GM21390 (cell line): ENCODE measurements around the gene SLC25A4.
A peak's percentile ranks its signal among the peaks of the same experiment; 100 is the strongest.
"Not testable (repeated sequence)": the region's sequence is repeated elsewhere in the genome, so short reads cannot be mapped to it uniquely, and the experiment has no call there.

Source experiments
- ATAC-seq: cut with Tn5 transposase; IDR thresholded peaks from one replicate; pipeline ENCODE4 v1.9.1; 2021; ENCODE audit not compliant: unreplicated experiment

SLC25A4 gene

GRCh38 chr4:185171373-185172071 lies 28.5 kb downstream of the SLC25A4 start:
- peak; percentile 96 for ATAC-seq

- no peak for ATAC-seq
Observed at GRCh38 chr4:185179488-185179887, 36.4 kb downstream of the SLC25A4 start.

DNA sequence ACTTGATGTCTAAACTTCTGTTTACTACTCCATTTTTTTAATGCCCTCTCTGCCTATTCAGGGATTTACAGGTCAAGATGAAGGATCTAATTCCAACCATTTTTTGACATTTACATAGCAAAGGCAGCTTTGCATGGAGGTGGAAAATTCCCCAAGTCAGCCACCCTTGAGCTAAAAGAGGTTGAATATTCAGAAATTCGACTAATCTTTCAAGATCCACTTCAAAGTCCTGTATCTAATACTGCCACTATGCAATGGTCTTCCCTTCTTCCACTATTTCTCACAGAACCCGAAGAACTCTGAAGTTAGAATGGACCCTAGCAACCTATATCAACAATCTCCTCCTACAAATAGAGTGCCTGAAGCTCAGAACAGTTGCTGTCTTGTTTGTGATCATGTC lies 39.2 kb downstream of the SLC25A4 start:
- no peak for ATAC-seq

DNA sequence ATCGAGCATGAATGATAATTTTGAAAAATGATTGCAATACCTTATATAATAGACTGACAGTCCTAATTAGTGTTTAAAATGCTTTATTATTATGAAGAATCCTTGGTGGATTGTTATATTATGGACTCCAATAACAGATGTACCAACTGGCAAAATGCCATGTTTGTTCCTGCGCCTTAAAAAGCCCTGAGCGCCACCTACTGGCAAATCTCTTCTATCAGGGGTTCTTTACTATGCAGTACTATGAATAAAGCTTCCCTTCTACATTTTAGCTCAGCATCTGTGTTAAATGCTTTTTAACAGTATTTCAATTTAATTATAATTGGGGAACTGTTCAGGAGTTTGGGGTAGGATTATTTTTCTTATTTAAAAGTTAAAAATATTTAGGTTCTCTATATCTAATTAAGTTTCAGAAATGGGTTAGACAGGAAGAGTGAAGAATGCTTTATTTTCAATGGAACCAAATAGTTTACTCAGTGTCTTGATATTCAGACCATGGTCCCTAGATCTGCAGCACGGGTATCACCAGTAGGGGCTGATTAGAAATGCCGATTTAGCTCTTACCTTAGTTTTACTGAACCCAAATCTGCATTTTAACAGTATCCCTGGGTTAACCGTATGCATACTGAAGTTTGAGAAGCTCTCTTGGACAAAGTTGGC lies 40.7 kb downstream of the SLC25A4 start:
- ATAC-seq, result peak; percentile 55

DNA sequence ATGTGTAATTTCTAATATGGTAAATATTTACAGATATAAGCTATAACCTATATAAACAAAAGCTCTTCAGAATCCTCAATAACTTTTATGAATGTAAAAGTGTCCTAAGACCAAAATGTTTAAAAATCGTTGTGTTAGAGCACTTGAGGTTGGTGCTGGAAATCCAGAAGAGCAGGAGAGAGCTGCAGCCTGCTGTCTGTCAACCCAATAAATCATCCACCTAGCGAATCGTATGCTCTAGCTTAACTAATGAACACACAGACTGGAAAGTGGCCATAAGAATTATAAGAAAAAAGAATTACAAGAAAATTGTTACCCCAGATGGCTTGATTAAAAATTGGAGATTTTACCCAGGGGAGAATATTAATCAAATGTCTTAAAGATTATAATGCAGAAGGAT lies 43.7 kb downstream of the SLC25A4 start:
- ATAC-seq, result no peak

GRCh38 chr4:185189606-185190305 lies 46.7 kb downstream of the SLC25A4 start:
- no peak for ATAC-seq

DNA sequence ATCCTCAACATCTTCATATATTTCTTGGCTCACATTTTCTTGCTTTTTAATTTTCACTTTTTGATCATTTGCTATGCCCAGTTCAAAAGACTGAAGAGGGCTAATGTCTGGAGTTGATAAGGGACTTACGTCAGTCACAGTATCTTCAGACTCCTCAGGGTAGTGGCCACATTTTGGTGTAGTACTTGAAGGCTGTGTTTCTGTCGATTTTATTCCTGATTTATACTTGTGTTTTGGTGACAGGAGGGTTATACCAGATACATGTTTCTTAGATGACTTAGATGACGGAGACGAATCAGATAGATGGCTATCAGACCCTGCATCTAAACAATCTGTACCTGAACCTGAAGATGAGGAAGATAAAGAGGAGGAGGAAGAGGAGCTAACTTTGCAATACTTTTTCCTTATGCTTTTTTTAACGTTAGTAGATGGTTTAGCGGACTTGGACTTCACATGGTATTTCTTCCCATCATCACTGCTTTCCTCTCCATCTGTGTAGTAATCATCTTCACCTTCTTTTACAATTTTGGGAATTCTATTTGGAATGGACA lies 47.3 kb downstream of the SLC25A4 start:
- ATAC-seq, result no peak

- peak; percentile 94 for ATAC-seq
Observed at GRCh38 chr4:185192059-185192458, 49.0 kb downstream of the SLC25A4 start.

- ATAC-seq, result no peak
Observed at GRCh38 chr4:185194924-185195888, 52.1 kb downstream of the SLC25A4 start.

DNA sequence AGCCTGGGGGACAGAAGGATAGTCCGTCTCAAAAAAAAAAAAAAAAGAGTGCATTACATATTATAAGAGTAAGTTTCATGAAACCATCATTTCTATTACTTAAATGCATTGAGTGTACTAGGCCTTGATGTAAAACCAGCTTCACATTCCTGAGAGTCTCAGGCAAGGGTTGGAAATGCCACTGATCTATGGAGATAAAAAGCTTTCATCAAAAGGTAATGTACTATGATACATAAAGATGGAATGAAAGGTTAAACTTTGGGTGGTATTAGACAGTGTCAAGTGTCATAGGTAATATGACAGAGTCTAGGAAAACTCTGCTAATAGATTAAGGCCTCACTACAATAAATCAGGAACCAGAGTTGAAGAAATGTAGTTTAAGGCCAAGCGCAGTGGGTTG lies 53.4 kb downstream of the SLC25A4 start:
- no peak for ATAC-seq

GRCh38 chr4:185198189-185198588 lies 55.1 kb downstream of the SLC25A4 start:
- ATAC-seq, result not testable (repeated sequence)
